SK-N-SH treated with all-trans-retinoic acid at 6 μM for 48 hours (cell line): ENCODE results near the gene ZFHX3.

ENCODE experiments used
- ATAC-seq: fragments of 200-7000 bp; cut with Tn5 transposase; 3 replicates; pipeline ENCODE4 v1.9.1; 2020; ENCODE audit warnings: mild to moderate bottlenecking, moderate library complexity
- ARNTL ChIP-seq: fragments of 450-650 bp; formaldehyde crosslinking; IDR thresholded peaks from 2 replicates; pipeline ENCODE4 v1.5.0; 2020; ENCODE audit warnings: low read depth, mild to moderate bottlenecking, moderate library complexity, borderline replicate concordance
- BACH2 ChIP-seq: fragments of 250-450 bp; sonication (Bioruptor Pico); IDR thresholded peaks from 2 replicates; pipeline ENCODE4 v1.9.0; 2021; ENCODE audit warnings: mild to moderate bottlenecking, borderline replicate concordance
- CREB5 ChIP-seq: fragments of 250-450 bp; sonication (Bioruptor Pico); IDR thresholded peaks from 2 replicates; pipeline ENCODE4 v1.5.1; 2020; ENCODE audit warnings: low read depth, mild to moderate bottlenecking, moderate library complexity
- CSDC2 ChIP-seq: fragments of 250-450 bp; sonication (Bioruptor Pico); IDR thresholded peaks from 2 replicates; pipeline ENCODE4 v1.5.0; 2020; ENCODE audit warnings: mild to moderate bottlenecking, moderate library complexity
- CSRNP3 ChIP-seq: fragments of 250-450 bp; sonication (Bioruptor Pico); IDR thresholded peaks from 2 replicates; pipeline ENCODE4 v1.5.1; 2021; ENCODE audit warnings: mild to moderate bottlenecking, moderate library complexity
- ESRRG ChIP-seq: fragments of 250-450 bp; sonication (Bioruptor Pico); IDR thresholded peaks from 2 replicates; pipeline ENCODE4 v1.6.1; 2021; ENCODE audit warnings: mild to moderate bottlenecking
- GLIS3 ChIP-seq: fragments of 250-450 bp; sonication (Bioruptor Pico); IDR thresholded peaks from 2 replicates; pipeline ENCODE4 v1.5.0; 2020; ENCODE audit warnings: mild to moderate bottlenecking, moderate library complexity
- ISL1 ChIP-seq: fragments of 250-450 bp; sonication (Bioruptor Pico); IDR thresholded peaks from 2 replicates; pipeline ENCODE4 v2.1.2; 2022; ENCODE audit warnings: mild to moderate bottlenecking, moderate library complexity
- PATZ1 ChIP-seq: fragments of 250-450 bp; sonication (Bioruptor Pico); IDR thresholded peaks from 2 replicates; pipeline ENCODE4 v1.8.0; 2020; ENCODE audit warnings: mild to moderate bottlenecking, moderate library complexity, borderline replicate concordance
- PPARA ChIP-seq: fragments of 250-450 bp; sonication (Bioruptor Pico); IDR thresholded peaks from 2 replicates; pipeline ENCODE4 v1.5.0; 2020; ENCODE audit warnings: mild to moderate bottlenecking, borderline replicate concordance
- RARB ChIP-seq: fragments of 250-450 bp; sonication (Bioruptor Pico); IDR thresholded peaks from 2 replicates; pipeline ENCODE4 v1.8.0; 2021; ENCODE audit warnings: mild to moderate bottlenecking, moderate library complexity
- SNAI2 ChIP-seq: fragments of 250-450 bp; sonication (Bioruptor Pico); IDR thresholded peaks from 2 replicates; pipeline ENCODE4 v1.5.0; 2020; ENCODE audit warnings: mild to moderate bottlenecking, moderate library complexity
- TCF4 ChIP-seq: fragments of 250-450 bp; sonication (Bioruptor Pico); IDR thresholded peaks from 2 replicates; pipeline ENCODE4 v1.8.0; 2021; ENCODE audit warnings: mild to moderate bottlenecking, moderate library complexity, borderline replicate concordance
- TOX ChIP-seq: fragments of 250-450 bp; sonication (Bioruptor Pico); IDR thresholded peaks from 2 replicates; pipeline ENCODE4 v1.8.0; 2021; ENCODE audit warnings: mild to moderate bottlenecking, moderate library complexity, borderline replicate concordance
- TSHZ2 ChIP-seq: fragments of 250-450 bp; sonication (Bioruptor Pico); IDR thresholded peaks from 2 replicates; pipeline ENCODE4 v1.5.0; 2020; ENCODE audit warnings: mild to moderate bottlenecking, moderate library complexity
- ZFP3 ChIP-seq: fragments of 250-450 bp; sonication (Bioruptor Pico); IDR thresholded peaks from 2 replicates; pipeline ENCODE4 v1.5.0; 2020; ENCODE audit warnings: mild to moderate bottlenecking, moderate library complexity
- ZFP30 ChIP-seq: fragments of 450-650 bp; formaldehyde crosslinking; IDR thresholded peaks from 2 replicates; pipeline ENCODE4 v1.5.0; 2022; ENCODE audit warnings: mild to moderate bottlenecking, moderate library complexity
- ZNF565 ChIP-seq: fragments of 450-650 bp; formaldehyde crosslinking; conservative IDR thresholded peaks from 2 replicates; pipeline ENCODE4 v1.5.0; 2020; ENCODE audit warnings: low read depth, mild to moderate bottlenecking, moderate library complexity
- ZNF70 ChIP-seq: fragments of 450-650 bp; formaldehyde crosslinking; IDR thresholded peaks from 2 replicates; pipeline ENCODE4 v1.5.0; 2020; ENCODE audit warnings: mild to moderate bottlenecking, moderate library complexity
- ZNF8 ChIP-seq: fragments of 450-650 bp; formaldehyde crosslinking; IDR thresholded peaks from 2 replicates; pipeline ENCODE4 v1.5.0; 2020; ENCODE audit warnings: mild to moderate bottlenecking, moderate library complexity

The ZFHX3 gene

GRCh38 chr16:72983241-72983640, 64.7 kb downstream of the ZFHX3 start:
- ATAC-seq: no peak
- TF ChIP-seq TSHZ2 (CRISPR knock-in tag) (no peak), ZNF70 (no peak), ZFP30 (CRISPR knock-in tag) (no peak), TCF4 (CRISPR knock-in tag) (no peak), ZNF565 (CRISPR knock-in tag) (no peak), PPARA (CRISPR knock-in tag) (no peak), RARB (no peak), ZNF8 (CRISPR knock-in tag) (no peak), CSRNP3 (CRISPR knock-in tag) (no peak), ZFP3 (CRISPR knock-in tag) (no peak), CREB5 (CRISPR knock-in tag) (no peak)

GRCh38 chr16:72979974-72980373, 68.0 kb downstream of the ZFHX3 start:
- no peak for ATAC-seq
- TF ChIP-seq CSRNP3 (CRISPR knock-in tag) (no peak), ARNTL (CRISPR knock-in tag) (no peak), TCF4 (CRISPR knock-in tag) (no peak), ISL1 (no peak), BACH2 (no peak), RARB (no peak), TOX (CRISPR knock-in tag) (no peak), CREB5 (CRISPR knock-in tag) (no peak)

GRCh38 chr16:72978212-72978611, 69.7 kb downstream of the ZFHX3 start:
- no peak for TF ChIP-seq CSDC2 (CRISPR knock-in tag)
- TF ChIP-seq ESRRG (CRISPR knock-in tag): no peak
- TF ChIP-seq ZNF565 (CRISPR knock-in tag): no peak
- TF ChIP-seq PATZ1 (CRISPR knock-in tag): no peak
- no peak for TF ChIP-seq TOX (CRISPR knock-in tag)
- TF ChIP-seq ZFP30 (CRISPR knock-in tag): no peak
- no peak for TF ChIP-seq RARB
- TF ChIP-seq CSRNP3 (CRISPR knock-in tag): no peak
- TF ChIP-seq BACH2: no peak
- TF ChIP-seq TCF4 (CRISPR knock-in tag): no peak
- no peak for TF ChIP-seq SNAI2 (CRISPR knock-in tag)
- TF ChIP-seq GLIS3 (CRISPR knock-in tag): no peak
- TF ChIP-seq ARNTL (CRISPR knock-in tag): no peak
- TF ChIP-seq ISL1: no peak
- ATAC-seq: no peak
